H1 (cell line): ENCODE measurements around the gene ABHD8. TPM values are rescaled to one million over a fixed set of nuclear protein-coding genes. Genes with fewer than 3 reads are reported as not detected.

Experiments
- CTBP2 ChIP-seq: IDR thresholded peaks from 2 replicates; pipeline ENCODE4 v1.7.0; 2011; ENCODE audit warnings: borderline replicate concordance, mild to moderate bottlenecking, moderate library complexity, mixed read lengths, low read length; ENCODE audit not compliant: insufficient read depth, insufficient read length
- POLR2AphosphoS5 ChIP-seq: IDR thresholded peaks from 2 replicates; pipeline ENCODE4 v1.6.1; 2011; ENCODE audit warnings: low read depth, low read length
- SP1 ChIP-seq: IDR thresholded peaks from 2 replicates; pipeline ENCODE4 v1.6.1; 2011; ENCODE audit warnings: low read depth, low read length
- polyA plus RNA-seq, 7 experiments: library from polyadenylated mRNA; depleted of rRNA in 3 of 7; stranded (reverse) in 5 of 7; unstranded in 2 of 7; fragments of >200 nt in 5 of 7; fragments of 200-250 nt in 2 of 7; gene quantifications; 1 replicate in 5 of 7; 2 replicates in 1 of 7; 4 replicates in 1 of 7; pipeline versions ENCODE4 v1.2.1 to v1.2.3, GENCODE V29; 2011 to 2013; ENCODE audit warnings: missing spikeins in 2 of 7, mixed read lengths in 2 of 7
- total RNA-seq: library from RNA; stranded (reverse); fragmentation: NEBNext Ultra II Directional; extraction: Animal tissue kit (Norgen Biotek cat#: 25700); gene quantifications from 2 replicates; pipeline ENCODE4 v1.2.1, GENCODE V29; 2021
- TF ChIP-seq, protein P1 (sequence below): fragments of 300-600 bp; sonication (generic); IDR thresholded peaks from 2 replicates; pipeline ENCODE4 v1.7.1; 2012; ENCODE audit warnings: low read length, moderate library complexity, mild to moderate bottlenecking, inconsistent platforms; ENCODE audit not compliant: insufficient replicate concordance

ABHD8 gene
- total and polyA plus RNA-seq, 2 of the 8 experiments (the other 6 are each of a cell fraction or from before 2014, with no cell fraction given): 11.3 to 18.7 TPM

DNA sequence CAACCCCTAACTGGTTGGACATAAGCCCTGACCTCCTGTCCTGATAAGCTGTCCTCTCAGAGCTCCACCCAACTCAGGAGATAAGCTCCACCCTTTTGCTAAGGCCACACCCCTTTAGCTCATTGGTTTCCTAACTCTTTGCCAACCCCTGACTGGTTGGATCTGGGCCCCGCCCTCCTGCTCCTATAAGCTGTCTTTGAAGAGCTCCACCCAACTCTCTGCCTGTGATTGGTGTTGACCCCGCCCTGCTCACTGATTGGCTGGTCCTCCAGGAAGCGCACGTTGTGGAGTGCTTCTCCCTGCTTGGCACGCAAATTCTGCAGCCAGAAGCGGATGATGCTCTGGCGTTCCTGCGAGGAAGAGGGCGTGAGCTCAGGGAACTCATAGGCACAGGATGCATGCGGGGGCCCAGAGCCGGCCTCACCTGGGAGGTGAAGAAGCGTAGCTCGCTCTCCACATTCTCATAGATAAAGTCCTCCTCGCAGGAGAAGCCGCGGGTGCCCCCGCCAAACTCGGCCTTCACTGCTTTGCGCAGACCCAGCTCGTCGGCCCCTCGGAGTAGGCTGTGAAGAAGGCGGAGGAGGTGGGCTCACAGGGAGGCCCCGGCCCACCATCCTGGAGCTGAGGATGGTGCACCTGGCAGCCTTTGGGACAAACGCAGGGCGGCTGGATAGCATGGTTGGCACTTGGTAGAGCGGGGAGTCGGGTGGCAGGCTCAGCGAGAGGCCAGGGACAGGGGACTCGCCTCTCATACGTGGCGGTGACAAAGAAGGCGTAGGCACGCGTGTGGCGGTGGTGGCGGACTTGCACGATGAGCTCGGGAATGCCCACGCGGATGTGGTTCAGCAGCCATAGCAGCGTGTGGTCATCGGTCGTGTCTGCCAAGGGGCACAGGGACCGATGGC, 29.7 kb upstream of the ABHD8 start (continued):
- TF ChIP-seq, protein P1, sequence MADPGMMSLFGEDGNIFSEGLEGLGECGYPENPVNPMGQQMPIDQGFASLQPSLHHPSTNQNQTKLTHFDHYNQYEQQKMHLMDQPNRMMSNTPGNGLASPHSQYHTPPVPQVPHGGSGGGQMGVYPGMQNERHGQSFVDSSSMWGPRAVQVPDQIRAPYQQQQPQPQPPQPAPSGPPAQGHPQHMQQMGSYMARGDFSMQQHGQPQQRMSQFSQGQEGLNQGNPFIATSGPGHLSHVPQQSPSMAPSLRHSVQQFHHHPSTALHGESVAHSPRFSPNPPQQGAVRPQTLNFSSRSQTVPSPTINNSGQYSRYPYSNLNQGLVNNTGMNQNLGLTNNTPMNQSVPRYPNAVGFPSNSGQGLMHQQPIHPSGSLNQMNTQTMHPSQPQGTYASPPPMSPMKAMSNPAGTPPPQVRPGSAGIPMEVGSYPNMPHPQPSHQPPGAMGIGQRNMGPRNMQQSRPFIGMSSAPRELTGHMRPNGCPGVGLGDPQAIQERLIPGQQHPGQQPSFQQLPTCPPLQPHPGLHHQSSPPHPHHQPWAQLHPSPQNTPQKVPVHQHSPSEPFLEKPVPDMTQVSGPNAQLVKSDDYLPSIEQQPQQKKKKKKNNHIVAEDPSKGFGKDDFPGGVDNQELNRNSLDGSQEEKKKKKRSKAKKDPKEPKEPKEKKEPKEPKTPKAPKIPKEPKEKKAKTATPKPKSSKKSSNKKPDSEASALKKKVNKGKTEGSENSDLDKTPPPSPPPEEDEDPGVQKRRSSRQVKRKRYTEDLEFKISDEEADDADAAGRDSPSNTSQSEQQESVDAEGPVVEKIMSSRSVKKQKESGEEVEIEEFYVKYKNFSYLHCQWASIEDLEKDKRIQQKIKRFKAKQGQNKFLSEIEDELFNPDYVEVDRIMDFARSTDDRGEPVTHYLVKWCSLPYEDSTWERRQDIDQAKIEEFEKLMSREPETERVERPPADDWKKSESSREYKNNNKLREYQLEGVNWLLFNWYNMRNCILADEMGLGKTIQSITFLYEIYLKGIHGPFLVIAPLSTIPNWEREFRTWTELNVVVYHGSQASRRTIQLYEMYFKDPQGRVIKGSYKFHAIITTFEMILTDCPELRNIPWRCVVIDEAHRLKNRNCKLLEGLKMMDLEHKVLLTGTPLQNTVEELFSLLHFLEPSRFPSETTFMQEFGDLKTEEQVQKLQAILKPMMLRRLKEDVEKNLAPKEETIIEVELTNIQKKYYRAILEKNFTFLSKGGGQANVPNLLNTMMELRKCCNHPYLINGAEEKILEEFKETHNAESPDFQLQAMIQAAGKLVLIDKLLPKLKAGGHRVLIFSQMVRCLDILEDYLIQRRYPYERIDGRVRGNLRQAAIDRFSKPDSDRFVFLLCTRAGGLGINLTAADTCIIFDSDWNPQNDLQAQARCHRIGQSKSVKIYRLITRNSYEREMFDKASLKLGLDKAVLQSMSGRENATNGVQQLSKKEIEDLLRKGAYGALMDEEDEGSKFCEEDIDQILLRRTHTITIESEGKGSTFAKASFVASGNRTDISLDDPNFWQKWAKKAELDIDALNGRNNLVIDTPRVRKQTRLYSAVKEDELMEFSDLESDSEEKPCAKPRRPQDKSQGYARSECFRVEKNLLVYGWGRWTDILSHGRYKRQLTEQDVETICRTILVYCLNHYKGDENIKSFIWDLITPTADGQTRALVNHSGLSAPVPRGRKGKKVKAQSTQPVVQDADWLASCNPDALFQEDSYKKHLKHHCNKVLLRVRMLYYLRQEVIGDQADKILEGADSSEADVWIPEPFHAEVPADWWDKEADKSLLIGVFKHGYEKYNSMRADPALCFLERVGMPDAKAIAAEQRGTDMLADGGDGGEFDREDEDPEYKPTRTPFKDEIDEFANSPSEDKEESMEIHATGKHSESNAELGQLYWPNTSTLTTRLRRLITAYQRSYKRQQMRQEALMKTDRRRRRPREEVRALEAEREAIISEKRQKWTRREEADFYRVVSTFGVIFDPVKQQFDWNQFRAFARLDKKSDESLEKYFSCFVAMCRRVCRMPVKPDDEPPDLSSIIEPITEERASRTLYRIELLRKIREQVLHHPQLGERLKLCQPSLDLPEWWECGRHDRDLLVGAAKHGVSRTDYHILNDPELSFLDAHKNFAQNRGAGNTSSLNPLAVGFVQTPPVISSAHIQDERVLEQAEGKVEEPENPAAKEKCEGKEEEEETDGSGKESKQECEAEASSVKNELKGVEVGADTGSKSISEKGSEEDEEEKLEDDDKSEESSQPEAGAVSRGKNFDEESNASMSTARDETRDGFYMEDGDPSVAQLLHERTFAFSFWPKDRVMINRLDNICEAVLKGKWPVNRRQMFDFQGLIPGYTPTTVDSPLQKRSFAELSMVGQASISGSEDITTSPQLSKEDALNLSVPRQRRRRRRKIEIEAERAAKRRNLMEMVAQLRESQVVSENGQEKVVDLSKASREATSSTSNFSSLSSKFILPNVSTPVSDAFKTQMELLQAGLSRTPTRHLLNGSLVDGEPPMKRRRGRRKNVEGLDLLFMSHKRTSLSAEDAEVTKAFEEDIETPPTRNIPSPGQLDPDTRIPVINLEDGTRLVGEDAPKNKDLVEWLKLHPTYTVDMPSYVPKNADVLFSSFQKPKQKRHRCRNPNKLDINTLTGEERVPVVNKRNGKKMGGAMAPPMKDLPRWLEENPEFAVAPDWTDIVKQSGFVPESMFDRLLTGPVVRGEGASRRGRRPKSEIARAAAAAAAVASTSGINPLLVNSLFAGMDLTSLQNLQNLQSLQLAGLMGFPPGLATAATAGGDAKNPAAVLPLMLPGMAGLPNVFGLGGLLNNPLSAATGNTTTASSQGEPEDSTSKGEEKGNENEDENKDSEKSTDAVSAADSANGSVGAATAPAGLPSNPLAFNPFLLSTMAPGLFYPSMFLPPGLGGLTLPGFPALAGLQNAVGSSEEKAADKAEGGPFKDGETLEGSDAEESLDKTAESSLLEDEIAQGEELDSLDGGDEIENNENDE: no peak
- TF ChIP-seq CTBP2: no peak
- 0 out of 2 replicates have a peak, but pooled peaks have one; percentile 4 for TF ChIP-seq POLR2AphosphoS5
- TF ChIP-seq SP1: peak; percentile 91
